ENCODE results near the gene TMEM63C. TPM values are rescaled to one million over a fixed set of nuclear protein-coding genes. Genes with fewer than 3 reads are reported as not detected.

The TMEM63C gene
- total and polyA plus RNA-seq, 2 donors (not counting 1 experiment from before 2014, with no cell fraction given) = 0.63 to 3.2 TPM

Small RNA genes lying within 50 kb of the gene (small RNA-seq; reads per million reads assigned to genes)
- gene MIR1260A (ENCODE audit: insufficient read length, low read depth, low replicate concordance) (not detected), gene RF00421 (ENCODE audit: insufficient read length, low read depth, low replicate concordance) (not detected)

Other genes with a start within 250 kb of the TMEM63C start
- 32.8 and 34.0 TPM in 2 replicates for gene IRF2BPL, start 153.1 kb upstream of the TMEM63C start, total RNA-seq
- 27.9 and 29.1 TPM in 2 replicates for gene IRF2BPL, start 153.1 kb upstream of the TMEM63C start, polyA plus RNA-seq
- gene CIPC, start 83.5 kb upstream of the TMEM63C start, total RNA-seq = 46.8 and 47.0 TPM in 2 replicates
- 10.7 and 13.3 TPM in 2 replicates for gene CIPC, start 83.5 kb upstream of the TMEM63C start, polyA plus RNA-seq
- 0.12 TPM in 1 of 2 replicates, not detected in the other for gene ZDHHC22, start 40.0 kb upstream of the TMEM63C start, total RNA-seq
- gene ZDHHC22, start 40.0 kb upstream of the TMEM63C start, polyA plus RNA-seq = not detected in 2 replicates
- not detected in 2 replicates for gene NGB, start 89.4 kb downstream of the TMEM63C start, total RNA-seq
- gene NGB, start 89.4 kb downstream of the TMEM63C start, polyA plus RNA-seq = not detected in 2 replicates
- 36.6 and 44.1 TPM in 2 replicates for gene POMT2, start 139.1 kb downstream of the TMEM63C start, total RNA-seq
- gene POMT2, start 139.1 kb downstream of the TMEM63C start, polyA plus RNA-seq = 14.3 and 15.8 TPM in 2 replicates
- gene GSTZ1, start 139.2 kb downstream of the TMEM63C start, total RNA-seq = 25.6 and 26.2 TPM in 2 replicates
- 10.9 and 12.7 TPM in 2 replicates for gene GSTZ1, start 139.2 kb downstream of the TMEM63C start, polyA plus RNA-seq
- gene TMED8, start 195.3 kb downstream of the TMEM63C start, total RNA-seq = 43.8 and 44.7 TPM in 2 replicates
- 13.1 and 18.9 TPM in 2 replicates for gene TMED8, start 195.3 kb downstream of the TMEM63C start, polyA plus RNA-seq
- gene SAMD15, start 195.6 kb downstream of the TMEM63C start, total RNA-seq = 0.96 and 1.00 TPM in 2 replicates
- gene SAMD15, start 195.6 kb downstream of the TMEM63C start, polyA plus RNA-seq = 0.03 and 0.07 TPM in 2 replicates
- gene NOXRED1, start 241.7 kb downstream of the TMEM63C start, total RNA-seq = 1.5 TPM in 2 replicates
- 0.42 and 0.61 TPM in 2 replicates for gene NOXRED1, start 241.7 kb downstream of the TMEM63C start, polyA plus RNA-seq